Lung (tissue), 12 donors: Measurements from ENCODE around the gene FRMD4A. TPM values are rescaled to one million over a fixed set of nuclear protein-coding genes. Genes with fewer than 3 reads are reported as not detected.
"Not testable (repeated sequence)": the region's sequence is repeated elsewhere in the genome, so short reads cannot be mapped to it uniquely, and the experiment has no call there.

Experiments
- ATAC-seq: fragments of 200-7000 bp; cut with Tn5 transposase; one replicate; pipeline ENCODE4 v1.9.1; 2020; ENCODE audit warnings: moderate number of reproducible peaks; ENCODE audit not compliant: insufficient read depth, low FRiP score
- DNase-seq, 3 donors: peaks; one replicate each; pipeline ENCODE4 v3.0.0-alpha.2; 2013 to 2017
- H3K27ac ChIP-seq, 2 donors: one replicate each; pipeline ENCODE4 v1.5.1; 2013; ENCODE audit warnings: mild to moderate bottlenecking in 2 of 2, moderate library complexity in 2 of 2, control low read depth in 1 of 2, inconsistent platforms in 1 of 2, low read depth in 1 of 2, low read length in 1 of 2
- H3K27me3 ChIP-seq, 3 donors: one replicate each; pipeline ENCODE4 v1.5.1; 2013; ENCODE audit warnings: low read length in 2 of 3; ENCODE audit not compliant: control insufficient read depth in 3 of 3, insufficient read depth in 3 of 3
- H3K36me3 ChIP-seq, 4 donors: one replicate each; pipeline ENCODE4 v1.5.1; 2013; ENCODE audit warnings: low read length in 4 of 4, mild to moderate bottlenecking in 1 of 4, moderate library complexity in 1 of 4; ENCODE audit not compliant: control insufficient read depth in 4 of 4, insufficient read depth in 4 of 4
- H3K4me1 ChIP-seq, 5 donors: one replicate each; pipeline ENCODE4 v1.5.1; 2013; ENCODE audit warnings: low read length in 5 of 5, mild to moderate bottlenecking in 2 of 5, moderate library complexity in 1 of 5; ENCODE audit not compliant: control insufficient read depth in 5 of 5, insufficient read depth in 5 of 5
- H3K4me3 ChIP-seq: one replicate; pipeline ENCODE4 v1.5.1; 2013; ENCODE audit warnings: mild to moderate bottlenecking, control low read depth, moderate library complexity
- H3K9ac ChIP-seq, 2 donors: one replicate each; pipeline ENCODE4 v1.5.1; 2013; ENCODE audit warnings: low read length in 2 of 2, control low read depth in 1 of 2; ENCODE audit not compliant: insufficient read depth in 1 of 2
- H3K9me3 ChIP-seq, 4 donors: one replicate each; pipeline ENCODE4 v1.5.1; 2013; ENCODE audit warnings: low read length in 3 of 4, mild to moderate bottlenecking in 1 of 4, moderate library complexity in 1 of 4; ENCODE audit not compliant: control insufficient read depth in 4 of 4, insufficient read depth in 3 of 4
- CTCF ChIP-seq: IDR thresholded peaks from 2 replicates; pipeline ENCODE4 v1.5.1; 2012; ENCODE audit warnings: mild to moderate bottlenecking; ENCODE audit errors: control extremely low read depth, extremely low read depth
- WGBS, 2 donors: extraction: QIAGEN DNeasy Blood & Tissue Kit; methylation state at CpG; one replicate each; pipeline ENCODE4 v1.1.7; 2013; 5-methylcytosine and 5-hydroxymethylcytosine counted together
- polyA plus RNA-seq, 2 donors: library from polyadenylated mRNA; stranded (reverse); fragments of 200-250 nt; gene quantifications; one replicate each; pipeline ENCODE4 v1.2.1, GENCODE V29; 2013
- total RNA-seq, 2 donors: library from RNA; depleted of rRNA in 1 of 2; stranded (reverse); fragments of >200 nt in 1 of 2; gene quantifications; one replicate each; pipeline ENCODE4 v1.2.1, GENCODE V29; 2014 to 2021
- donor health status: control.
- donor health status: control.
- donor health status: Bipolar disorder and iron deficiency.
- donor health status: healthy.
- donor health status: DM: yes; HTN: yes; CAD: no.

Gene FRMD4A
- total and polyA plus RNA-seq, 4 donors, result 12.0 to 64.5 (median 29.3) TPM

DNA sequence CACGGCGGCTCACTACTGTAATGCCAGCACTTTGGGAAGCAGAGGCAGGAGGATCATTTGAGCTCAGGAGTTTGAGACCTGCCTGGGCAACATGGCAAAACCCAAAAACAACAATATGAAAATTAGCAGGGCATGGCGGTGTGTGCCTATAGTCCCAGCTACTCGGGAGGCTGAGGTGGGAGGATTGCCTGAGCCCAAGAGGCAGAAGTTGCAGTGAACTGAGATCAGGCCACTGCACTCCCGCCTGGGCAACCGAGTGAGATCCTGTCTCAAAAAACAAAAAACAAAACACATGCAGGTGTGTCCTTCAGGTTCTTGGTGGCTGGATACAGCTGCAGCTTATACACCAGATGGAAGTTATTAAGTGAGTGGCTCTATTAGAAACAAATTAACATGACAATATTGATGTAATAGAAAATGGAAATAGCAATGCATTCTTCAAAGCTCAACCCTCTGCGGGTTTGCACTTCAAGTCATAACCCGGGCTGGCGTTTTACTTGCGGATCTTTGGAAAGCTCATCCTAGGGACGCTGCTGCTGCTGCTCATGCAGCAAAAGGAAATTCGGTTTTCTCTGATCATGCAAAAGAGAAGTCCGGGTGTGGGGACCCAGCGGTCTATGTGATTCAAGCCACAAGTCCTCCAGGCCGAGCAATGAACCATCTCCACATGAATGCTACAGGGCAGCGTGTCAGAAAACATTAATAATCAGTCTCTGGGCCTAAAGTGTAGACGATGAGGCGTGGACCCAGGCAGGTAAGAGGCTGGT lies 462.0 kb downstream of the FRMD4A start:
- TF ChIP-seq CTCF, result no peak
- peaks cover 0 to 4% (median 0%) of the 10 kb centered on the region in 5 donors for H3K4me1 ChIP-seq
- WGBS, 2 donors, result 94 to 96% methylated on average over 18 of the region's 18 CpGs
- H3K27me3 ChIP-seq, result no peaks in the 10 kb centered on the region
- no peaks in the 10 kb centered on the region for H3K36me3 ChIP-seq
- ATAC-seq, result no peak
- H3K9me3 ChIP-seq, result no peaks in the 10 kb centered on the region
- no peak overlapping the region for H3K9ac ChIP-seq
- H3K27ac ChIP-seq, result no peak overlapping the region
- H3K4me3 ChIP-seq, result no peak overlapping the region
- no peak for DNase-seq

DNA sequence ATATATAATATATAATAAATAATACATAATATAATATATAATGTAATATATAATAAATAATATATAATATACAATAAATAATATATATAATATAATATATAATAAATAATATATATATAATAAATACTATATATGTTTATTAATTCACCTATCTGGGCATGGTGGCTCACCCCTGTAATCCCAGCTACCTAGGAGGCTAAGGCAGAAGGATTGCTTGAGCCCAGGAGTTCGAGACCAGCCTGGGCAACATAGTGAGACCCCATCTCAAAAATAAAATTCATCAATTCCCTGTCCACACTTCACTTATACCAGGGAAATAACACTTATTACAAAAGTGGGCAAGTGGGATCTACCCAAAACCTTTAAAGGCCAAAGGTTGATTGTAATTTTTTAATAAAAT lies 462.9 kb downstream of the FRMD4A start:
- no peaks in the 10 kb centered on the region for H3K27me3 ChIP-seq
- WGBS, 2 donors, result 81 to 90% methylated on average over 1 of the region's 1 CpG
- ATAC-seq, result no peak

DNA sequence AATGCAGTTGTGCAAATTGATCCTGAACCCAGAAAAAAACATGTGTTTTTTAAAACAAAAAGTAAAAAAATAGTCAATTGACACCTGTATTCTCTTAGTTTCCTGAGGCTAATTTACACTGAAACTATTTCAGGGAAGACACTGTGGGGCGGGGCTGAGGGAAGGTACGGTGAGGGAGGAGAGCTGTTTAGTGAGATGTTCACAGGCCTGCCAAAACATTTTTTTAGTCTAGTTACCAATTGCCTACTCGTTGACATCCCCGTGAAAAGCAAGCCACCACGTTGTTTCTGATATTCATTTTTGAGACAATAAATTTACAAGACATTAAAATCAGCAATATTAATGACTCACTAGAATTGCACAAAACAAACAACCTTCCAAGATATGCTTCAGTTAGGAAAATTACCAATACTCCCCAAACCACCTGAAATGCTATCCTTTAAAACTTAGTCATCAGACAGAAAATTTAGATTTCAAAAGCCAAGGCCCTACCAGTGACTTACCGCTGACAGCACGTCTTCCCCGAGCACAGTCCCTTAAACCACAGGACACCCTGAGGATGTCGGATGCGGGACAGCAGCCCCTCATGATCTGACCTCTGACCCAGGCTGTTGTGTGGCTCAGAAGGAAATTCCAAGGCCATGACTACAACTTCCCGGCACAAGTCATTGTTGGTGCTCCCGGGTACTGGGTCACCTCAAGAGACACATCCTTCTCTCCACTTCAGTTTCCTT lies 464.8 kb downstream of the FRMD4A start:
- 67 to 77% methylated on average over 12 of the region's 12 CpGs for WGBS, 2 donors

More for the DNA sequence above, 462.9 kb downstream of the FRMD4A start:
- Histone ChIP-seq H3K9ac (no peak overlapping the region), H3K4me3 (no peak overlapping the region), H3K27ac (no peak overlapping the region), H3K36me3 (no peaks in the 10 kb centered on the region), H3K4me1 (peaks cover 0 to 4% (median 1%) of the 10 kb centered on the region in 5 donors), H3K9me3 (no peaks in the 10 kb centered on the region)
- TF ChIP-seq CTCF, result no peak
- DNase-seq, result no peak

GRCh38 chr10:13865220-13865619 lies 465.5 kb downstream of the FRMD4A start:
- H3K9me3 ChIP-seq, H3K9ac ChIP-seq, H3K27me3 ChIP-seq, H3K27ac ChIP-seq, H3K4me1 ChIP-seq, DNase-seq, H3K36me3 ChIP-seq, ATAC-seq, H3K4me3 ChIP-seq: not testable (repeated sequence)
- WGBS, 2 donors, result 96 to 99% methylated on average over 4 of the region's 4 CpGs

More for the DNA sequence above, 464.8 kb downstream of the FRMD4A start:
- Histone ChIP-seq H3K9me3 (no peaks in the 10 kb centered on the region), H3K27ac (peak overlapping the region; percentile 54 to 61), H3K27me3 (peaks cover 0 to 3% (median 0%) of the 10 kb centered on the region in 3 donors), H3K9ac (no peak overlapping the region), H3K36me3 (no peaks in the 10 kb centered on the region), H3K4me3 (no peak overlapping the region), H3K4me1 (peaks cover 0 to 8% (median 0%) of the 10 kb centered on the region in 5 donors)
- no peak for TF ChIP-seq CTCF
- ATAC-seq, result no peak
- peak in 1 of 3 donors; percentile 57 for DNase-seq
